ENCODE results near the gene AUNIP. TPM values are rescaled to one million over a fixed set of nuclear protein-coding genes. Genes with fewer than 3 reads are reported as not detected.

The AUNIP gene
- total RNA-seq, 1 experiment from 2014 or later: 22.2 TPM

DNA sequence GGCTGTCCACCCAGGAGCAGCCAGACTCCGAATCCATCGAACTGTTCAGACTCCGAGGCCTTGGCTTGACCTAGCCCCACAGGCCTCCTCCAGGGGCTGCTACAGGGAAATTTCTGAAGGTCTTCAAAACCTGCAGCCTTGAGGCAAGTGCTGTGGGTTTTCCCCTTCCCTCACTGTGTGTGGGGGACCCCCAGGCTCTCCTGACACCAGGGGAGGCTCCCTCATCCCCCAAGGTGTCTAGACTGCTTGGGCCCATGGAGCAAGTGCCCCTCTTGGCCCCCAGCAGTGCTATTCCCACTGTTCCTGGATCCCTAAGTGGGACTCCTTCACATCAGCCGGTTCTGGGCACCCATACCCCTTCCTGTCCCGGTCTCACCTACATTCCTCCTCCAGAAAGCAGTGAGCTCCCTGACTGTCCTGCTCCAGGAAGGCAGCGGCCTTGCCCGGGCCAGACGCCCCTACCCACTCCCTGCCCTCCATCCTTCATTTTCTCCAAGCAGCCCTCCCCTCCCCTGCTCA is 15.4 kb upstream of the AUNIP start:
- Mint-ChIP-seq H3K9me3 (no peaks in the 10 kb centered on the region), H3K4me1 (peaks cover 25 to 31% of the 10 kb centered on the region in 2 experiments), H3K27me3 (ENCODE audit: low read depth) (peaks cover 30% of the 10 kb centered on the region), H3K27ac (peak overlapping the region in 1 of 3 experiments; percentile 75; a peak in 1 of 7 replicates), H3K36me3 (ENCODE audit: insufficient read depth in 1 of 3, low read depth in 3 of 3) (no peaks in the 10 kb centered on the region), H3K4me3 (peak overlapping the region; percentile 74 to 83)
- Histone ChIP-seq H3K79me2 (ENCODE audit: insufficient read depth, low read length) (no peaks in the 10 kb centered on the region), H3K18ac (ENCODE audit: insufficient read length, low read depth, low read length) (no peak overlapping the region), H3K4me2 (ENCODE audit: insufficient read depth, insufficient read length, low read length) (peak overlapping the region; percentile 26), H3K4ac (ENCODE audit: low read depth, low read length) (no peak overlapping the region), H3K27me3 (ENCODE audit: insufficient read depth, low read length) (no peaks in the 10 kb centered on the region; the same call in 1 of the 2 replicates), H2BK5ac (ENCODE audit: insufficient read length, low read length) (no peak overlapping the region), H4K20me1 (ENCODE audit: control insufficient read depth, insufficient read depth, insufficient read length) (no peaks in the 10 kb centered on the region), H3K23ac (ENCODE audit: insufficient read length, low read depth, low read length) (no peak overlapping the region), H3K9me3 (ENCODE audit: control insufficient read depth, low read depth, low read length) (no peaks in the 10 kb centered on the region), H2BK20ac (ENCODE audit: low read depth, low read length, poor library complexity, severe bottlenecking) (no peak overlapping the region), H2AFZ (ENCODE audit: low read length) (no peak overlapping the region), H4K5ac (ENCODE audit: insufficient read length, low read depth, low read length) (no peak overlapping the region), H3K4me1 (ENCODE audit: insufficient read depth, low read length) (no peaks in the 10 kb centered on the region; the same call in 1 of the 2 replicates), H3K14ac (ENCODE audit: insufficient read depth, low read length) (no peak overlapping the region; the same call in 1 of the 2 replicates), H2BK15ac (ENCODE audit: low read depth, low read length) (no peak overlapping the region), H3K56ac (ENCODE audit: insufficient read length, low read depth, low read length) (no peak overlapping the region), H3K9ac (ENCODE audit: extremely low read depth, insufficient read length, low read length) (no peak overlapping the region), H4K8ac (replicated peaks; ENCODE audit: insufficient read length, low read depth, low read length) (no peak overlapping the region), H3K79me1 (ENCODE audit: insufficient read depth, low read depth, low read length, poor library complexity, severe bottlenecking) (no peaks in the 10 kb centered on the region), H4K91ac (ENCODE audit: insufficient read length, low read depth, low read length) (no peak overlapping the region), H2AK5ac (ENCODE audit: insufficient read length, low read length) (no peak overlapping the region), H3K27ac (ENCODE audit: insufficient read length, low read depth, low read length) (no peak overlapping the region), H3T11ph (ENCODE audit: low read length) (no peak overlapping the region), H2BK120ac (ENCODE audit: low read depth, low read length, poor library complexity, severe bottlenecking) (no peak overlapping the region), H3K23me2 (ENCODE audit: insufficient read length, low read depth, low read length, poor library complexity, severe bottlenecking) (peaks cover 7% of the 10 kb centered on the region), H2BK12ac (ENCODE audit: insufficient read length, low read depth, low read length) (no peak overlapping the region)
- TF ChIP-seq, protein P1, sequence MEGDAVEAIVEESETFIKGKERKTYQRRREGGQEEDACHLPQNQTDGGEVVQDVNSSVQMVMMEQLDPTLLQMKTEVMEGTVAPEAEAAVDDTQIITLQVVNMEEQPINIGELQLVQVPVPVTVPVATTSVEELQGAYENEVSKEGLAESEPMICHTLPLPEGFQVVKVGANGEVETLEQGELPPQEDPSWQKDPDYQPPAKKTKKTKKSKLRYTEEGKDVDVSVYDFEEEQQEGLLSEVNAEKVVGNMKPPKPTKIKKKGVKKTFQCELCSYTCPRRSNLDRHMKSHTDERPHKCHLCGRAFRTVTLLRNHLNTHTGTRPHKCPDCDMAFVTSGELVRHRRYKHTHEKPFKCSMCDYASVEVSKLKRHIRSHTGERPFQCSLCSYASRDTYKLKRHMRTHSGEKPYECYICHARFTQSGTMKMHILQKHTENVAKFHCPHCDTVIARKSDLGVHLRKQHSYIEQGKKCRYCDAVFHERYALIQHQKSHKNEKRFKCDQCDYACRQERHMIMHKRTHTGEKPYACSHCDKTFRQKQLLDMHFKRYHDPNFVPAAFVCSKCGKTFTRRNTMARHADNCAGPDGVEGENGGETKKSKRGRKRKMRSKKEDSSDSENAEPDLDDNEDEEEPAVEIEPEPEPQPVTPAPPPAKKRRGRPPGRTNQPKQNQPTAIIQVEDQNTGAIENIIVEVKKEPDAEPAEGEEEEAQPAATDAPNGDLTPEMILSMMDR (conservative IDR thresholded peaks at IDR 0.05): no peak
- DNase-seq: no peak
- no CpG with 5 or more reads among the region's 8 CpGs for WGBS (ENCODE audit: extremely low coverage, insufficient read length, low lambda C conversion rate)

All from H9 (cell line).